Hematopoietic multipotent progenitor cell treated with erythropoietin and hydrocortisone succinate and interleukin-3 and kit ligand, for 6 days (in vitro differentiated cells): ENCODE data around the gene RTCB.
"Not testable (repeated sequence)": the region's sequence is repeated elsewhere in the genome, so short reads cannot be mapped to it uniquely, and the experiment has no call there.

Source experiments
- DNase-seq: peaks from one replicate; pipeline ENCODE4 v3.0.0-alpha.2; 2015

Gene RTCB

GRCh38 chr22:32385681-32386080, 26.4 kb downstream of the RTCB start:
- DNase-seq, result no peak

- DNase-seq, result no peak
Observed at GRCh38 chr22:32380991-32381390, 31.1 kb downstream of the RTCB start.

GRCh38 chr22:32378707-32379272, 33.3 kb downstream of the RTCB start:
- DNase-seq, result peak; percentile 72

GRCh38 chr22:32376681-32377080, 35.4 kb downstream of the RTCB start:
- DNase-seq, result no peak

- no peak for DNase-seq
Observed at GRCh38 chr22:32375678-32376450, 36.2 kb downstream of the RTCB start.

GRCh38 chr22:32364210-32364609, 47.8 kb downstream of the RTCB start:
- DNase-seq, result no peak

GRCh38 chr22:32361257-32361656, 50.8 kb downstream of the RTCB start:
- no peak for DNase-seq

GRCh38 chr22:32360096-32360495, 52.0 kb downstream of the RTCB start:
- not testable (repeated sequence) for DNase-seq

GRCh38 chr22:32357567-32357966, 54.5 kb downstream of the RTCB start, which contains the start of gene RFPL3:
RFPL3 (plus strand) TSS chr22:32357867; CDS start chr22:32358072, 205 bp downstream.
- DNase-seq, result not testable (repeated sequence)

- DNase-seq, result no peak
Observed at GRCh38 chr22:32355760-32356159, 56.3 kb downstream of the RTCB start.

GRCh38 chr22:32354360-32355351, 57.4 kb downstream of the RTCB start:
- no peak for DNase-seq

- no peak for DNase-seq
Observed at GRCh38 chr22:32353840-32354239, 58.2 kb downstream of the RTCB start.

- DNase-seq, result no peak
Observed at GRCh38 chr22:32353292-32353691, 58.8 kb downstream of the RTCB start.

- DNase-seq, result no peak
Observed at GRCh38 chr22:32352681-32353080, 59.4 kb downstream of the RTCB start.

- DNase-seq, result not testable (repeated sequence)
Observed at GRCh38 chr22:32351875-32352274, 60.2 kb downstream of the RTCB start.

GRCh38 chr22:32348031-32348611, 63.9 kb downstream of the RTCB start:
- DNase-seq, result no peak

GRCh38 chr22:32343941-32344340, 68.1 kb downstream of the RTCB start:
- no peak for DNase-seq

GRCh38 chr22:32342977-32343376, 69.1 kb downstream of the RTCB start:
- DNase-seq, result no peak

- no peak for DNase-seq
Observed at GRCh38 chr22:32341122-32341740, 70.8 kb downstream of the RTCB start.

GRCh38 chr22:32340411-32340810, 71.6 kb downstream of the RTCB start:
- no peak for DNase-seq

- DNase-seq, result no peak
Observed at GRCh38 chr22:32339190-32340012, 72.6 kb downstream of the RTCB start.

GRCh38 chr22:32338757-32339156, 73.3 kb downstream of the RTCB start:
- no peak for DNase-seq
